Measurements from ENCODE around the gene RPUSD4. TPM values are rescaled to one million over a fixed set of nuclear protein-coding genes. Genes with fewer than 3 reads are reported as not detected.
A peak's percentile ranks its signal among the peaks of the same experiment; 100 is the strongest.
"Not testable (repeated sequence)": the region's sequence is repeated elsewhere in the genome, so short reads cannot be mapped to it uniquely, and the experiment has no call there.

RPUSD4 gene
- total RNA-seq (2022): 19.0 and 21.5 TPM in 2 replicates
- percentile 76 among the genes with signal in this experiment for Bru-seq, nascent RNA
- BruChase-seq, experiment 1, labeled RNA remaining after a 6-hour chase: percentile 70 among the genes with signal in this experiment
- percentile 81 among the genes with signal in this experiment for BruChase-seq, experiment 2, labeled RNA remaining after a 2-hour chase
- long read RNA-seq, transcript RPUSD4-201 (7 exons, 2,512 nt): major isoform, 5 of 9 reads
- long read RNA-seq, partial matches to known transcripts: 0 of 9 reads
- long read RNA-seq, other reads (novel, unspliced or antisense): 4 of 9 reads

GRCh38 chr11:126211236-126212088, at the start of gene RPUSD4, which contains the start of gene FAM118B:
TSS of gene RPUSD4 (minus strand) at chr11:126211650. CDS start at chr11:126211638, 12 bp downstream.
TSS of gene FAM118B (plus strand) at chr11:126211782. CDS start at chr11:126235002, 23,220 bp downstream.
- peak; percentile 97 for DNase-seq
- CTCF ChIA-PET: interaction anchor here (0.6 to 1.3 kb wide), 2 partner anchors 13 to 308 kb away, joined by 3 to 5 read pairs; partner anchors contain the start of gene PUS3
- no peaks in the 10 kb centered on the region for H3K27me3 Mint-ChIP-seq (ENCODE audit: unreplicated experiment)
- peaks cover 34% of the 10 kb centered on the region for H3K36me3 Mint-ChIP-seq (ENCODE audit: insufficient read depth, unreplicated experiment)
- peak within 1 kb of the TSS; percentile 100 for H3K4me3 Mint-ChIP-seq (ENCODE audit: low read depth, unreplicated experiment)
- TF ChIP-seq CTCF (IDR thresholded peaks at IDR 0.05; ENCODE audit: unreplicated experiment): no peak
- peaks cover 23% of the 10 kb centered on the region for H3K4me1 Mint-ChIP-seq (ENCODE audit: low read depth, unreplicated experiment)
- no peaks in the 10 kb centered on the region for H3K9me3 Mint-ChIP-seq (ENCODE audit: low read depth, unreplicated experiment)
- BruUV-seq (replicated peaks): no TSS peak
- intact Hi-C loops (cut with micrococcal nuclease; ENCODE audit: unreplicated experiment): no loop called here
- peak within 1 kb of the TSS; percentile 97 for H3K27ac Mint-ChIP-seq (ENCODE audit: unreplicated experiment)

GRCh38 chr11:126257764-126258163, 46.3 kb upstream of the RPUSD4 start:
- no peaks in the 10 kb centered on the region for H3K9me3 Mint-ChIP-seq (ENCODE audit: low read depth, unreplicated experiment)
- H3K27ac Mint-ChIP-seq (ENCODE audit: unreplicated experiment): no peak overlapping the region
- no peak for DNase-seq
- no peaks in the 10 kb centered on the region for H3K27me3 Mint-ChIP-seq (ENCODE audit: unreplicated experiment)
- CTCF ChIA-PET: no interaction called here
- intact Hi-C loops (cut with micrococcal nuclease; ENCODE audit: unreplicated experiment): no loop called here
- no TSS peak for BruUV-seq (replicated peaks)
- peaks cover 20% of the 10 kb centered on the region for H3K36me3 Mint-ChIP-seq (ENCODE audit: insufficient read depth, unreplicated experiment)
- no peak overlapping the region for H3K4me3 Mint-ChIP-seq (ENCODE audit: low read depth, unreplicated experiment)
- TF ChIP-seq CTCF (IDR thresholded peaks at IDR 0.05; ENCODE audit: unreplicated experiment): no peak
- H3K4me1 Mint-ChIP-seq (ENCODE audit: low read depth, unreplicated experiment): no peaks in the 10 kb centered on the region

- no peak overlapping the region for H3K4me3 Mint-ChIP-seq (ENCODE audit: low read depth, unreplicated experiment)
- no TSS peak for BruUV-seq (replicated peaks)
- no peak for TF ChIP-seq CTCF (IDR thresholded peaks at IDR 0.05; ENCODE audit: unreplicated experiment)
- DNase-seq: no peak
- intact Hi-C loops (cut with micrococcal nuclease; ENCODE audit: unreplicated experiment): no loop called here
- H3K36me3 Mint-ChIP-seq (ENCODE audit: insufficient read depth, unreplicated experiment): peaks cover 20% of the 10 kb centered on the region
- CTCF ChIA-PET: no interaction called here
- H3K27ac Mint-ChIP-seq (ENCODE audit: unreplicated experiment): no peak overlapping the region
- H3K27me3 Mint-ChIP-seq (ENCODE audit: unreplicated experiment): no peaks in the 10 kb centered on the region
- no peaks in the 10 kb centered on the region for H3K4me1 Mint-ChIP-seq (ENCODE audit: low read depth, unreplicated experiment)
- no peaks in the 10 kb centered on the region for H3K9me3 Mint-ChIP-seq (ENCODE audit: low read depth, unreplicated experiment)
Measured at GRCh38 chr11:126257144-126257543, 45.7 kb upstream of the RPUSD4 start.

- no peaks in the 10 kb centered on the region for H3K9me3 Mint-ChIP-seq (ENCODE audit: low read depth, unreplicated experiment)
- no peak overlapping the region for H3K27ac Mint-ChIP-seq (ENCODE audit: unreplicated experiment)
- intact Hi-C loops (cut with micrococcal nuclease; ENCODE audit: unreplicated experiment): no loop called here
- H3K4me3 Mint-ChIP-seq (ENCODE audit: low read depth, unreplicated experiment): no peak overlapping the region
- CTCF ChIA-PET: no interaction called here
- BruUV-seq (replicated peaks): no TSS peak
- no peak for TF ChIP-seq CTCF (IDR thresholded peaks at IDR 0.05; ENCODE audit: unreplicated experiment)
- no peak for DNase-seq
- no peaks in the 10 kb centered on the region for H3K4me1 Mint-ChIP-seq (ENCODE audit: low read depth, unreplicated experiment)
- H3K36me3 Mint-ChIP-seq (ENCODE audit: insufficient read depth, unreplicated experiment): peaks cover 18% of the 10 kb centered on the region
- no peaks in the 10 kb centered on the region for H3K27me3 Mint-ChIP-seq (ENCODE audit: unreplicated experiment)
Measured at GRCh38 chr11:126256216-126256615, 44.8 kb upstream of the RPUSD4 start.

GRCh38 chr11:126255507-126255906, 44.1 kb upstream of the RPUSD4 start:
- H3K27me3 Mint-ChIP-seq (ENCODE audit: unreplicated experiment); H3K4me3 Mint-ChIP-seq (ENCODE audit: low read depth, unreplicated experiment); intact Hi-C loops (cut with micrococcal nuclease; ENCODE audit: unreplicated experiment); H3K4me1 Mint-ChIP-seq (ENCODE audit: low read depth, unreplicated experiment); H3K9me3 Mint-ChIP-seq (ENCODE audit: low read depth, unreplicated experiment); H3K27ac Mint-ChIP-seq (ENCODE audit: unreplicated experiment); CTCF ChIA-PET; DNase-seq; BruUV-seq (replicated peaks): not testable (repeated sequence)
- peaks cover 14% of the 10 kb centered on the region for H3K36me3 Mint-ChIP-seq (ENCODE audit: insufficient read depth, unreplicated experiment)
